Left lung (tissue), 10 donors: Measurements from ENCODE around the gene TSPAN5. TPM values are rescaled to one million over a fixed set of nuclear protein-coding genes. Genes with fewer than 3 reads are reported as not detected.

Experiments
- ATAC-seq: fragments of 200-7000 bp; cut with Tn5 transposase; one replicate; pipeline ENCODE4 v1.9.1; 2020; ENCODE audit warnings: moderate library complexity
- DNase-seq, 4 donors: peaks; one replicate each; pipeline ENCODE4 v3.0.0-alpha.2; 2013 to 2020
- H3K27ac ChIP-seq, 2 donors: fragments of 200-600 bp; sonication (generic) in 1 of 2; one replicate each; pipeline versions ENCODE4 v1.5.0 to v1.8.0; 2020 to 2021
- H3K27me3 ChIP-seq, 2 donors: fragments of 200-600 bp; sonication (generic) in 1 of 2; one replicate each; pipeline versions ENCODE4 v1.5.0 to v1.8.0; 2020 to 2021
- H3K36me3 ChIP-seq, 2 donors: fragments of 200-600 bp; sonication (generic) in 1 of 2; one replicate each; pipeline versions ENCODE4 v1.5.0 to v1.8.0; 2020 to 2021
- H3K4me1 ChIP-seq, 2 donors: fragments of 200-600 bp; one replicate each; pipeline ENCODE4 v1.8.0; 2021
- H3K4me3 ChIP-seq, 2 donors: fragments of 200-600 bp; sonication (generic) in 1 of 2; one replicate each; pipeline versions ENCODE4 v1.5.0 to v1.8.0; 2020 to 2021; ENCODE audit warnings: mild to moderate bottlenecking in 1 of 2
- H3K9me3 ChIP-seq, 2 donors: fragments of 200-600 bp; sonication (generic) in 1 of 2; one replicate each; pipeline versions ENCODE4 v1.5.0 to v1.8.0; 2020 to 2021
- CTCF ChIP-seq, 2 donors: fragments of 200-600 bp; sonication (generic) in 1 of 2; IDR thresholded peaks; one replicate each; pipeline versions ENCODE4 v1.5.0 to v1.8.0; 2021; ENCODE audit warnings: antibody characterized with exemption in 2 of 2
- intact Hi-C, 2 donors: fragments of 100-400 bp; cut with DNase I; formaldehyde crosslinking; loops; one replicate each; pipeline versions ENCODE4 v1.11.2 to v1.14.2; 2022
- polyA plus RNA-seq, 6 donors: library from polyadenylated mRNA; unstranded; fragments of 120-200 nt; gene quantifications; one replicate each; pipeline ENCODE4 v1.2.1, GENCODE V29; 2013; ENCODE audit not compliant: insufficient read length in 6 of 6
- total RNA-seq, 2 donors: library from RNA; stranded (reverse); fragmentation: NEBNext Ultra II Directional; extraction: Animal tissue kit (Norgen Biotek cat#: 25700); gene quantifications; one replicate each; pipeline ENCODE4 v1.2.1, GENCODE V29; 2021
- donor health status: DM: no; HTN: yes; CAD: no.
- donor health status: DM: no; HTN: no; CAD: no.

Gene TSPAN5
- total and polyA plus RNA-seq, 8 donors = 11.9 to 36.5 (median 31.7) TPM

GRCh38 chr4:98627531-98628257 is 30.7 kb downstream of the TSPAN5 start:
- ATAC-seq (peak; percentile 22), DNase-seq (no peak)
- H3K27me3 ChIP-seq = no peaks in the 10 kb centered on the region
- peaks cover 8 to 10% of the 10 kb centered on the region in 2 donors for H3K4me1 ChIP-seq
- no peaks in the 10 kb centered on the region for H3K36me3 ChIP-seq
- no peak overlapping the region for H3K4me3 ChIP-seq
- H3K27ac ChIP-seq = no peak overlapping the region
- no peak for TF ChIP-seq CTCF (IDR thresholded peaks at IDR 0.05)
- no peaks in the 10 kb centered on the region for H3K9me3 ChIP-seq
- intact Hi-C loops = no loop called here

GRCh38 chr4:98626350-98626749 is 32.1 kb downstream of the TSPAN5 start:
- DNase-seq (peak in 1 of 4 donors; percentile 61), ATAC-seq (peak; percentile 71)
- no peak for TF ChIP-seq CTCF (IDR thresholded peaks at IDR 0.05)
- intact Hi-C loops = no loop called here
- H3K9me3 ChIP-seq = no peaks in the 10 kb centered on the region
- H3K27me3 ChIP-seq = no peaks in the 10 kb centered on the region
- H3K4me1 ChIP-seq = peaks cover 8 to 10% of the 10 kb centered on the region in 2 donors
- H3K4me3 ChIP-seq = no peak overlapping the region
- no peaks in the 10 kb centered on the region for H3K36me3 ChIP-seq
- H3K27ac ChIP-seq = peak overlapping the region in 1 of 2 donors; percentile 16

GRCh38 chr4:98625920-98626319 is 32.5 kb downstream of the TSPAN5 start:
- Histone ChIP-seq H3K27ac (peak overlapping the region in 1 of 2 donors; percentile 16), H3K4me3 (no peak overlapping the region), H3K36me3 (no peaks in the 10 kb centered on the region), H3K9me3 (no peaks in the 10 kb centered on the region), H3K4me1 (peaks cover 8 to 10% of the 10 kb centered on the region in 2 donors), H3K27me3 (no peaks in the 10 kb centered on the region)
- ATAC-seq = peak; percentile 61
- no peak for DNase-seq
- intact Hi-C loops = no loop called here
- TF ChIP-seq CTCF (IDR thresholded peaks at IDR 0.05) = no peak

GRCh38 chr4:98625399-98625798 is 33.0 kb downstream of the TSPAN5 start:
- no peak for TF ChIP-seq CTCF (IDR thresholded peaks at IDR 0.05)
- H3K4me1 ChIP-seq = peaks cover 8 to 10% of the 10 kb centered on the region in 2 donors
- no peak overlapping the region for H3K27ac ChIP-seq
- H3K27me3 ChIP-seq = no peaks in the 10 kb centered on the region
- intact Hi-C loops = no loop called here
- no peaks in the 10 kb centered on the region for H3K36me3 ChIP-seq
- ATAC-seq (no peak), DNase-seq (no peak)
- H3K9me3 ChIP-seq = no peaks in the 10 kb centered on the region
- no peak overlapping the region for H3K4me3 ChIP-seq

- H3K27ac ChIP-seq = no peak overlapping the region
Measured at GRCh38 chr4:98624642-98625041, 33.8 kb downstream of the TSPAN5 start.

More at GRCh38 chr4:98624642-98625041, 33.8 kb downstream of the TSPAN5 start:
- intact Hi-C loops = no loop called here
- no peak for DNase-seq
- Histone ChIP-seq H3K9me3 (no peaks in the 10 kb centered on the region), H3K4me1 (peaks cover 8 to 10% of the 10 kb centered on the region in 2 donors), H3K4me3 (no peak overlapping the region), H3K27me3 (no peaks in the 10 kb centered on the region), H3K36me3 (no peaks in the 10 kb centered on the region)
- no peak for ATAC-seq
- no peak for TF ChIP-seq CTCF (IDR thresholded peaks at IDR 0.05)
